Suppressor macrophage treated with lipopolysaccharide for 4 hours (primary cell): ENCODE data around the gene PLIN5.
A peak's percentile ranks its signal among the peaks of the same experiment; 100 is the strongest.

Experiments
- DNase-seq: peaks from one replicate; pipeline ENCODE4 v3.0.0-alpha.2; 2020

Gene PLIN5

DNA sequence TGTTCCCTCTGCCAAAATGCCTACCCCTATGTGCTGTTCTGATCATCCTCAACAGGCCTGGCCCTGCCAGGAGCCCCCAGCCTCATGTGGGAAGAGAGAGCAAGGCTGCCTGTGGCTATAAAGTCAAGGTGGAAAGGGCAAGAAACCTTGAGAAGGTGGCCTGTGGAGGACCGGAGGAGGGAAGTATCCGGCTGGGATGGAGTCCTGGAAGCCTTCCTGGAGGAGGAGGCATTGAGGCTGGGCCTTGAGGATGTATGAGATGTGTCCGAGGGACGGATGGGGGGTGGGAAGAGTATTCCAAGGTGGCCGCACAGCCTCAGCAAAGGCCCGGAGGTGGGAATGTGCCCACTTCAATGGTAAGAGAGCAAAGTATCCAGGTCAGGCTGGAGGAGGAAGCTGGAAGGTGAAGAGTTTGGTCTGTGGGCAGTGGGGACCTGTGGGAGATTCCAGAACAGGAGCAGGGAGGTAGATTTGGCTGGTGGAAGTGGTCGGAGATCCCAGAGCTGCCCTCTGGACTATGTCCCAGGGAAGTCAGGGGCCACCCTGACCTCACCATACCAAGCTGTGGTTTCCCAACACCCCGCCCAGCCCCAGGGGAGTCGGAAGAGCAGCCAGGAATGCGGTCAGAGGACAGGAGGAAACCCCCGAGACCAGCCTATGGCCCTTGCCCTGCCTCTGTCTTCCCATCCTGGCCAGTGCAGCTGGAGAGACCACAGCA lies 13.7 kb downstream of the PLIN5 start:
- no peak for DNase-seq

- no peak for DNase-seq
These were observed 15.3 kb downstream of the PLIN5 start for GRCh38 chr19:4519521-4520277.

GRCh38 chr19:4519172-4519496 lies 15.9 kb downstream of the PLIN5 start:
- DNase-seq: no peak

DNA sequence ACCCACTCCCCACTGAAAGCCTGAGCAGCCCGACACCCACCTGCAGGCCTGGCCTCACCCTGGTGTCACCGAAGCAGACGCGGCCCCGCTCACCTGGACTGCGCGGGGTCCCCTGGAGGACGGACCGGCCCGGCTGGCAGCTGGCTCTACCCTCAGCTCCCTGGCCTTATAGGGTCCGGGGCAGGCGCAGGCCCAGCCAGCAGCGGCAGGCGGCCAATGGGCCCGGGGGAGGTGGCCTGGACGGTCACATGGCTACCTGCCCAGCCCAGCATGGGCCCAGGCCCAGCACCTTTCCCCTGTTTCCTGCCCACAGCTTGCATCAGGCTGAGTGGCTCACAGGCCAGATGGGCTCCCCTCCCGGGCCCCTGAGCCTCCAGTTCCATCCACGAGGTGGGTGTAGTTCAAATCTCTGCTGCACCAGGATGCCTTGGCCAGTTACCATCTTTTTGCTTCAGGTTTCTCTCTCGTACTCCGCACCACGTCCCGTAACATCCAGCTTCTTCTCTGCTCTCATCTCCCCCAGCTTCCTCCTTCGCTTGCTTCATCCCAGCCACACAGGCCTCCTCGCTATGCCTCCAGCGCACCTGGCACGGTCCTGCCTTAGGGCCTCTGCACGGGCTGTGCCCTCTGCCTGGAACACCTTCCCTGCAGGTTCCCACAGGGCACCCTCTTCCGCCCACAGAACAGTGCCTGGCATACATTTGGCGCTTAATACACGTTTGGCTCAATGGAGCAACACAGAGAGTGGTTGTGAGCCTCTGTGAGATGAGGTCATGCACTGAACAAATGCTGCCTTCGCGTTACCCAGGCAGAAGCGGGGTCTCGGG lies 16.5 kb downstream of the PLIN5 start, which contains the start of gene PLIN4:
PLIN4 (minus strand) TSS at position 142 of the 827 bp plus-strand sequence. CDS start 214 bp downstream, outside the sequence.
- DNase-seq: no peak

DNA sequence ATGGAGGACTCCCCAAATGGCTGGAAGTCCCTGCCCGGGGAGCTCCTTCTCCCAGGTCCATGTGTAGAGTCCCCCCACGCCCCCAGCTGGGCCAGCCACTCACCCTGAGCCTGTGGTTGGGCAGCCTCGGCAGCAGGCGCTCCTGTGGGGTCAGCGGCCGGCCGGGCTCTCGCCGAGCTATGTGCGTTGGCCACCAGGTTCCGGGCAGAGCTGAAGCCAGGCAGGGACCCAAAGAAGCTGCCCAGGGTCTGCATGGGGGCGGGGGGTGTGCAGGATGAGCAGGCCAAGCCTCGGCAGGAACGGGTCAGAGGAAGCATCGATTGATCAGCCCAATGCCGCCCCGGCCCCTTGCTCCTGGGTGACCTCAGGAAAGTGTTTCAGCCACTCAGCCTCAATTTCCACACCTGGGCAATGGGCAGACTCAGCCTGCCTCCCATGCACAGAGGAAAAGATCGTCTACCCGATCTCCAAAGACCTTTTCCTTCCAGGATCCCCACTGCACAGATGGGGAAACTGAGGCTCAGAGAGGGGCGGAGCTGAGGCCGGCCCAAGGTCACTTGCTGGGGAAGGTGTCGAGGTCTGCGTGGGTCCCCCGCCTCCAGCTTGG lies 17.5 kb downstream of the PLIN5 start:
- DNase-seq: no peak

- DNase-seq: no peak
These were observed 18.1 kb downstream of the PLIN5 start for GRCh38 chr19:4516939-4517300.

DNA sequence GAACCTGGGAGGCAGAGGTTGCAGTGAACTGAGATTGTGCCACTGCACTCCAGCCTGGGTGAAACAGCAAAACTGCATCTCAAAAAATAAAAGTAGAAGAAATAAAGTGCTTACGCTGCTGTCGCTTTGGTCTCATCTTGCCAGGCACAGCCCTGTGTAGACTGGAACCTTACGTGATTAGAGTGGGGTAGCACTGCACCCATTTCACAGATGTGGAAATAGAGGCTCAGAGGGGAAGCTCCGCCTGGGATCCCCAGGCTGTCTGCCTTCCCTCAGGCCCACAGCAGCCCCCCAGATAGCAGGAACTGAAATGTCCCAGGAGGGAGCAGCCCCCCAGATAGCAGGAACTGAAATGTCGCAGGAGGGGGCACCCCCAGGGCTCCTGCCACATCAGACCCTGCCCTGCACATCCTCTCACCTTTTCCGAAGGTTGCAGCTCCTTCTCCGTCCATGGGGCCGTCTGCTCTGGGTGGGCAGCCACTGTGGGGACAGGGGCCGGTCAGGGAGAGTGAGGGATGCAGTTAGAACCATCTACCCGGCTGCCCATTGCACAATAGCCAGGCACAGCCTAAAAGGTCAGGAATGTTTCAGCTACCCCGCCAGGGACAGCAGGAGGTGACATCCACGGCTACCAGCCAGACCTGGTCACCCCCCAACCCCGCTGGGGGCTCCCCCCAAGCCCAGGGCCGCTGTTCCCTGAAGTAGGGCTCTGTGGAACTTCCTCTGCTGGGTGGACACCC lies 18.7 kb downstream of the PLIN5 start:
- no peak for DNase-seq

DNA sequence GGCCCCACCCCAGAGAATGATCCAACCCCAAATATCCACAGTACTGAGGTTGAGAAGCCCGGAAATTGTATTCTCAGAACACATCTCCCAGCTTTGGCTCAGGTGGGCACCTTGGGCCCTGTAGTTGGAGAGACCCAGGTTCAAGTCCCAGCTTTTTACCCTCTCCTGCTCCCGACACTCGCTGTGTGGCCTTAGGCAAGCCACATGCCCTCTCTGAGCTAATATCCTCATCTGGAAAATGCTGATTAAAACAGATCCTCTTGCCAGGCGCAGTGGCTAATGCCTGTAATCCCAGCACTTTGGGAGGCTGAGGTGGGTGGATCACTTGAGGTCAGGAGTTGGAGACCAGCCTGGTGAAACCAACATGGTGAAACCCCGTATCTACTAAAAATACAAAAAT lies 19.3 kb downstream of the PLIN5 start:
- DNase-seq: no peak

DNA sequence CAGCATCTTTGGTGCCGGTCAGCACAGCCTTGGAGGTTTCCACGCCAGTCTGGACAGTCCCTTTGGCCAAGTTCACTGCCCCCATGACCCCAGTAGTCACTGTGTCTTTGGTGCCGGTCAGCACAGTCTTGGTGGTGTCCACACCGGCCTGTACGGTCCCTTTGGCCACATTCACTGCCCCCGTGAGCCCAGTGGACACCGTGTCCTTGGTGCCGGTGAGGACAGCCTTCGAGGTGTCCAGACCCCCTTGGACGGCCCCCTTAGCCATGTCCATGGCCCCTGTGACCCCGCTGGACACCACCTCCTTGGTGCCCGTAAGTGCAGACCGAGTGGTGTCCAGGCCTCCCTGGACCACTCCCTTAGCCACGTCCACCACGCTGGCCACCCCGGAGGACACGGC lies 21.8 kb downstream of the PLIN5 start:
- no peak for DNase-seq

DNA sequence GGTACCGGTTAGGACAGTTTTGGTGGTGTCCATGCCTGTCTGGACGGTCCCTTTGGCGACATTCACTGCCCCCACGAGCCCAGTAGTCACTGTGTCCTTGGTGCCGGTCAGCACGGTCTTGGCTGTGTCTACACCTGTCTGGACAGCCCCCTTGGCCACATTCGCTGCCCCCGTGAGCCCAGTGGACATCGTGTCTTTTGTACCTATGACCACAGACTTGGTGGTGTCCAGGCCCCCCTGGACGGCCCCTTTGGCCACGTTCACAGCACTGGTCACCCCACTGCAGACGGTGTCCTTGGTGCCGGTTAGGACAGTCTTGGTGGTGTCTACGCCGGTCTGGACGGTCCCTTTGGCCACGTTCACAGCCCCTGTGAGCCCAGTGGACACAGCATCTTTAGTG lies 23.0 kb downstream of the PLIN5 start:
- DNase-seq: no peak

- no peak for DNase-seq
These were observed 23.5 kb downstream of the PLIN5 start for GRCh38 chr19:4511300-4512054.

DNA sequence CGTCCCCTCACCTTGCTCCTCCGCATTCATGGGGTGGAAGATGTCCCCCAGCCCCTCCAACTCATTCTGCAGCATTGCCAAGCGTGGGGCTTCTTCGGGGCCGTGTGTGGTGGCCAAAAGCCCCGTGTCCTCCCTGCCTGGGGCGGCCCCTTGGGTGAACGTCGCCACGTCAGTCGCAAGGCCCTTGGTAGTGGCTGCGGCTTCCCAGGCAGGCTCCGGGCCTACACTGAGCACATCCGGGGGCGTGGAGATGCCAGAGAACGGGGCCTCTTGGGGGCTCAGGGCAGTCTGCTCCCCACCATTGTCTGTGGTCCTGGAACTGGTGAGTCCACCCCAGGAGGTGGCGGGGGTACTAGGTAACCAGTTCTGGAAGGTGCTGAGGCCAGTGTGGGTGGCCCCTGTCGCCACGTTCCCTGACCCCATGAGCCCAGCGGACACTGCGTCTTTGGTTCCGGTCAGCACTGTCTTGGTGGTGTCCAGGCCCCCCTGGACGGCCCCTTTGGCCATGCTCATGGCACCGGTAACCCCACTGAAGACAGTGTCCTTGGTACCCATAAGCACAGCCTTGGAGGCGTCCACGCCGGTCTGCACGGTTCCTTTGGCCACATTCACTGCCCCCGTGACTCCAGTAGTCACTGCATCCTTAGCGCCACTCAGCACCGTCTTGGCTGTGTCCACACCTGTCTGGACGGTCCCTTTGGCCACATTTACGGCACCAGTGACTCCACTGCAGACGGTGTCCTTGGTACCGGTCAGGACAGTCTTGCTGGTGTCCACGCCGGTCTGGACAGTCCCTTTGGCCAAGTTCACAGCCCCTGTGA lies 24.4 kb downstream of the PLIN5 start:
- DNase-seq: no peak

GRCh38 chr19:4508698-4509097 lies 26.3 kb downstream of the PLIN5 start:
- no peak for DNase-seq

GRCh38 chr19:4507804-4508203 lies 27.2 kb downstream of the PLIN5 start:
- no peak for DNase-seq

DNA sequence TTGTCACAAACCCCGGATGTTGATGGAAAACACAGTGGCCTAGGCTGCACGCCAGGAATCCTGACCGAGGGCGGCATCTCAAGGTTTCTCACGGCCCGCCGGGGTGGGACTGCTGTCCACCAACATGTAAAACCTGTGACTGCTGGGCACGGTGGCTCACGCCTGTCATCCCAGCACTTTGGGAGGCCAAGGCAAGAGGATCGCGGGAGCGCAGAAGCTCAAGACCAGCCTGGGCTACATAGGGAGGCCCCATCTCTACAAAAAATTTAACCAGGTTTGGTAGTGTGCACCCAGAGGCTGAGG lies 27.9 kb downstream of the PLIN5 start:
- DNase-seq: no peak

DNA sequence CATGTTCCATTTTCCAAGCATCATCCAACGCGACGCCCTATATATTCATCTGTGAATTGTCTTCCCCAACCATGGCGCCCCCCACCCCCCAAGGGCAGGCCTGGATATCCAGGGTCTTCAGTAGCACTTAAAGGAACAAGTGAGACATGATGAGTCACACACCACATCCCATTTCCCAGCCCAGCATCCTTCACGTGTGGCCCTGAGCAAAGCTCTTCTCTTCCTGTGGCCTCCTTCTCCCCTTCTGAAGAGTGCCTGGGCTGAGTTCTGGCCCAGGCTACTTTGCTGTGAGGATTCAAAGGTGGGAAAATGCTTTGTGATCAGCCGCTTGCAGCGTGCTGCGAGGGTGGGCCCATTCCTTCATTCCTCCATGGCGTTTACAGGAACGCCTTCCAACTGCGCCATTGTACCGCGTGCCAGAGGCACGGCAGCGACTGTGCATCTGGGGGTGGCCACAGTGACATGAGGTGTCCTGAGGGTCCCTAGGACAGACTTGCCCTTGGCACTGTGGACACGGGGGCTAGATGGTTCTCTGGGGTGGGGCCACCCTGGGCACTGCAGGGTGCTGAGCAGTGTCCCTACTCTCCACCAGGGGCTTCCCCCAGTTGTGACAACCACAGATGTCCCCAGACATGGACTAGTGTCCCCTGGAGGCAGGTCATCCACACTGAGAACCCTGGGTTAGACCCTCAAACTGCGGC lies 28.4 kb downstream of the PLIN5 start:
- peak; percentile 57 for DNase-seq

- DNase-seq: no peak
These were observed 29.2 kb downstream of the PLIN5 start for GRCh38 chr19:4505570-4506448.

- DNase-seq: peak; percentile 87
These were observed 30.0 kb downstream of the PLIN5 start for GRCh38 chr19:4504891-4505569.

DNA sequence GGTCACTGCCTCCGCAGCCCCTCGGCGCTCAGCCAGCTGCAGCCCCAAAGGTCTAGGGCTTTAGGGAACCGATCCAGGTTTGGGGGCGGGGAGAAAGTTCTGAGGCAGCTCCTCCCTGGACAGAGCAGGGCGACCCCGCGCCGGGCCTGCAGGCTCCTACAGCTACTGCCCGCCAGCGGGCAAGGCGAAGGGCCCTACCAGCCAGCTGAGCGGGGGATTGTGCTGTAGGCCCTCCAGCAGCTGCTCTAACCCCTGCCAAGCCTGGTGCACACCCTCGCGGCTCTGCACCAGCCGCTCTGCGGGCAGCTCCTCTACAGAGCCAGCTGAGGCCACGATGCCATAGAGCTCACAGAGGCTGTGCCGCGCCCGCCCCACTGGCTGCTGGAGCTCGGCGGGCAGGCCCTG lies 30.7 kb downstream of the PLIN5 start:
- DNase-seq: no peak
